GM12875 (cell line): Measurements from ENCODE around the gene TMSB4X.

Experiments used
- H3K4me3 ChIP-seq: one replicate; pipeline ENCODE4 v1.5.1; 2011; ENCODE audit warnings: low read depth, low read length, control low read depth
- CTCF ChIP-seq: IDR thresholded peaks from 2 replicates; pipeline ENCODE4 v1.5.1; 2011; ENCODE audit warnings: low read depth, mild to moderate bottlenecking, control low read depth, inconsistent platforms, low read length, moderate library complexity, borderline replicate concordance; ENCODE audit not compliant: insufficient read depth

Gene TMSB4X

GRCh38 chrX:12945494-12945893 is 29.4 kb upstream of the TMSB4X start:
- TF ChIP-seq CTCF: no peak
- no peak overlapping the region for H3K4me3 ChIP-seq

GRCh38 chrX:12946406-12946805 is 28.5 kb upstream of the TMSB4X start:
- TF ChIP-seq CTCF: no peak
- H3K4me3 ChIP-seq: no peak overlapping the region

- peak overlapping the region; percentile 10 for H3K4me3 ChIP-seq
- TF ChIP-seq CTCF: peak; percentile 97
Measured at GRCh38 chrX:12946838-12947544, 27.9 kb upstream of the TMSB4X start.

GRCh38 chrX:12947545-12948235 is 27.2 kb upstream of the TMSB4X start:
- TF ChIP-seq CTCF: no peak
- H3K4me3 ChIP-seq: no peak overlapping the region

GRCh38 chrX:12948495-12948894 is 26.4 kb upstream of the TMSB4X start:
- H3K4me3 ChIP-seq: no peak overlapping the region
- TF ChIP-seq CTCF: no peak

GRCh38 chrX:12949205-12949926 is 25.5 kb upstream of the TMSB4X start:
- no peak for TF ChIP-seq CTCF
- no peak overlapping the region for H3K4me3 ChIP-seq
